ENCODE data around the gene PHF2.

PHF2 gene

GRCh38 chr9:93708987-93709302, 132.6 kb downstream of the PHF2 start:
- no peak for DNase-seq
- no peak overlapping the region for H3K4me3 ChIP-seq (ENCODE audit: low read depth, low read length)
- H3K36me3 ChIP-seq: no peaks in the 10 kb centered on the region
- no peaks in the 10 kb centered on the region for H3K27me3 ChIP-seq (ENCODE audit: insufficient read depth, low read depth, severe bottlenecking)
- no peaks in the 10 kb centered on the region for H3K9me3 ChIP-seq (ENCODE audit: severe bottlenecking)
- no peak overlapping the region for H3K27ac ChIP-seq
- no peak for TF ChIP-seq CTCF (IDR thresholded peaks at IDR 0.05; ENCODE audit: low read depth, low read length)

- H3K4me3 ChIP-seq (ENCODE audit: low read depth, low read length): no peak overlapping the region
Observed at GRCh38 chr9:93709600-93710369, 133.4 kb downstream of the PHF2 start.

GRCh38 chr9:93710370-93710723, 134.0 kb downstream of the PHF2 start:
- no peak for TF ChIP-seq CTCF (IDR thresholded peaks at IDR 0.05; ENCODE audit: low read depth, low read length)
- no peak for DNase-seq
- Histone ChIP-seq H3K27ac (no peak overlapping the region), H3K4me3 (ENCODE audit: low read depth, low read length) (no peak overlapping the region), H3K27me3 (ENCODE audit: insufficient read depth, low read depth, severe bottlenecking) (peaks cover 7% of the 10 kb centered on the region), H3K36me3 (no peaks in the 10 kb centered on the region), H3K9me3 (ENCODE audit: severe bottlenecking) (no peaks in the 10 kb centered on the region)

More at GRCh38 chr9:93709600-93710369, 133.4 kb downstream of the PHF2 start:
- Histone ChIP-seq H3K27ac (no peak overlapping the region), H3K27me3 (ENCODE audit: insufficient read depth, low read depth, severe bottlenecking) (peaks cover 5% of the 10 kb centered on the region), H3K9me3 (ENCODE audit: severe bottlenecking) (no peaks in the 10 kb centered on the region), H3K36me3 (no peaks in the 10 kb centered on the region)
- no peak for DNase-seq
- no peak for TF ChIP-seq CTCF (IDR thresholded peaks at IDR 0.05; ENCODE audit: low read depth, low read length)

GRCh38 chr9:93711002-93711401, 134.6 kb downstream of the PHF2 start:
- peaks cover 3% of the 10 kb centered on the region for H3K9me3 ChIP-seq (ENCODE audit: severe bottlenecking)
- no peak overlapping the region for H3K4me3 ChIP-seq (ENCODE audit: low read depth, low read length)
- H3K36me3 ChIP-seq: no peaks in the 10 kb centered on the region
- peaks cover 7% of the 10 kb centered on the region for H3K27me3 ChIP-seq (ENCODE audit: insufficient read depth, low read depth, severe bottlenecking)
- DNase-seq: no peak
- H3K27ac ChIP-seq: no peak overlapping the region
- TF ChIP-seq CTCF (IDR thresholded peaks at IDR 0.05; ENCODE audit: low read depth, low read length): no peak

GRCh38 chr9:93712896-93713295, 136.5 kb downstream of the PHF2 start:
- DNase-seq: no peak
- Histone ChIP-seq H3K27ac (no peak overlapping the region), H3K36me3 (no peaks in the 10 kb centered on the region), H3K9me3 (ENCODE audit: severe bottlenecking) (peaks cover 10% of the 10 kb centered on the region), H3K4me3 (ENCODE audit: low read depth, low read length) (no peak overlapping the region), H3K27me3 (ENCODE audit: insufficient read depth, low read depth, severe bottlenecking) (peaks cover 11% of the 10 kb centered on the region)
- no peak for TF ChIP-seq CTCF (IDR thresholded peaks at IDR 0.05; ENCODE audit: low read depth, low read length)

- peaks cover 10% of the 10 kb centered on the region for H3K9me3 ChIP-seq (ENCODE audit: severe bottlenecking)
- TF ChIP-seq CTCF (IDR thresholded peaks at IDR 0.05; ENCODE audit: low read depth, low read length): no peak
- no peak overlapping the region for H3K27ac ChIP-seq
Observed at GRCh38 chr9:93713716-93714115, 137.3 kb downstream of the PHF2 start.

More at GRCh38 chr9:93713716-93714115, 137.3 kb downstream of the PHF2 start:
- Histone ChIP-seq H3K4me3 (ENCODE audit: low read depth, low read length) (no peak overlapping the region), H3K27me3 (ENCODE audit: insufficient read depth, low read depth, severe bottlenecking) (peaks cover 11% of the 10 kb centered on the region), H3K36me3 (no peaks in the 10 kb centered on the region)
- no peak for DNase-seq

All from WERI-Rb-1 (cell line).